ENCODE results near the gene RESP18.
"Not testable (repeated sequence)": the region's sequence is repeated elsewhere in the genome, so short reads cannot be mapped to it uniquely, and the experiment has no call there.

DNA sequence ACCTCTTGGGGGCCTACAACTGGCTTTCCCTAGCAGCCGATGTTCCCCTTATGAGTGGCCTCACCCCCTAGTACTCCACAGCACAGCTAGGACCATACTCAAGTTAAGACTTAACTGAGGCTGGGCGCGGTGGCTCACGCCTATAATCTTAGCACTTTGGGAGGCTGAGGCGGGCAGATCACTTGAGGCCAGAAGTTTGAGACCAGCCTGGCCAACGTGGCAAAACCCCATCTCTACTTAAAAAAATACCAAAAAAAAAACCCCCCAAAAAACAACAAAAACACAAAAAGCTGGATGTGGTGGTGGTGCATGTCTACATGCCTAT is 45.5 kb downstream of the RESP18 start:
- not testable (repeated sequence) for TF ChIP-seq ZSCAN20 (CRISPR knock-in tag; IDR thresholded peaks at IDR 0.05); HDAC2 (IDR thresholded peaks at IDR 0.05); POLR2A (IDR thresholded peaks at IDR 0.05; ENCODE audit: low read length); TP53 (CRISPR knock-in tag; IDR thresholded peaks at IDR 0.05)
- TF ChIP-seq, protein P1, sequence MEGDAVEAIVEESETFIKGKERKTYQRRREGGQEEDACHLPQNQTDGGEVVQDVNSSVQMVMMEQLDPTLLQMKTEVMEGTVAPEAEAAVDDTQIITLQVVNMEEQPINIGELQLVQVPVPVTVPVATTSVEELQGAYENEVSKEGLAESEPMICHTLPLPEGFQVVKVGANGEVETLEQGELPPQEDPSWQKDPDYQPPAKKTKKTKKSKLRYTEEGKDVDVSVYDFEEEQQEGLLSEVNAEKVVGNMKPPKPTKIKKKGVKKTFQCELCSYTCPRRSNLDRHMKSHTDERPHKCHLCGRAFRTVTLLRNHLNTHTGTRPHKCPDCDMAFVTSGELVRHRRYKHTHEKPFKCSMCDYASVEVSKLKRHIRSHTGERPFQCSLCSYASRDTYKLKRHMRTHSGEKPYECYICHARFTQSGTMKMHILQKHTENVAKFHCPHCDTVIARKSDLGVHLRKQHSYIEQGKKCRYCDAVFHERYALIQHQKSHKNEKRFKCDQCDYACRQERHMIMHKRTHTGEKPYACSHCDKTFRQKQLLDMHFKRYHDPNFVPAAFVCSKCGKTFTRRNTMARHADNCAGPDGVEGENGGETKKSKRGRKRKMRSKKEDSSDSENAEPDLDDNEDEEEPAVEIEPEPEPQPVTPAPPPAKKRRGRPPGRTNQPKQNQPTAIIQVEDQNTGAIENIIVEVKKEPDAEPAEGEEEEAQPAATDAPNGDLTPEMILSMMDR (IDR thresholded peaks at IDR 0.05): not testable (repeated sequence)
- TF ChIP-seq, protein P2, sequence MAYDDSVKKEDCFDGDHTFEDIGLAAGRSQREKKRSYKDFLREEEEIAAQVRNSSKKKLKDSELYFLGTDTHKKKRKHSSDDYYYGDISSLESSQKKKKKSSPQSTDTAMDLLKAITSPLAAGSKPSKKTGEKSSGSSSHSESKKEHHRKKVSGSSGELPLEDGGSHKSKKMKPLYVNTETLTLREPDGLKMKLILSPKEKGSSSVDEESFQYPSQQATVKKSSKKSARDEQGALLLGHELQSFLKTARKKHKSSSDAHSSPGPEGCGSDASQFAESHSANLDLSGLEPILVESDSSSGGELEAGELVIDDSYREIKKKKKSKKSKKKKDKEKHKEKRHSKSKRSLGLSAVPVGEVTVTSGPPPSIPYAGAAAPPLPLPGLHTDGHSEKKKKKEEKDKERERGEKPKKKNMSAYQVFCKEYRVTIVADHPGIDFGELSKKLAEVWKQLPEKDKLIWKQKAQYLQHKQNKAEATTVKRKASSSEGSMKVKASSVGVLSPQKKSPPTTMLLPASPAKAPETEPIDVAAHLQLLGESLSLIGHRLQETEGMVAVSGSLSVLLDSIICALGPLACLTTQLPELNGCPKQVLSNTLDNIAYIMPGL (CRISPR knock-in tag; IDR thresholded peaks at IDR 0.05; ENCODE audit: borderline replicate concordance): not testable (repeated sequence)
- TF ChIP-seq, protein P3, sequence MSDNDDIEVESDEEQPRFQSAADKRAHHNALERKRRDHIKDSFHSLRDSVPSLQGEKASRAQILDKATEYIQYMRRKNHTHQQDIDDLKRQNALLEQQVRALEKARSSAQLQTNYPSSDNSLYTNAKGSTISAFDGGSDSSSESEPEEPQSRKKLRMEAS (IDR thresholded peaks at IDR 0.05): not testable (repeated sequence)

All from A549 (cell line).